GM12878 (cell line): ENCODE measurements around the gene PRAMEF26.
"Not testable (repeated sequence)": the region's sequence is repeated elsewhere in the genome, so short reads cannot be mapped to it uniquely, and the experiment has no call there.

Experiments
- JUNB ChIP-seq: IDR thresholded peaks from 2 replicates; pipeline ENCODE4 v1.6.1; 2016; ENCODE audit warnings: antibody characterized with exemption, mild to moderate bottlenecking
- RAD21 ChIP-seq: IDR thresholded peaks from 2 replicates; pipeline ENCODE4 v1.6.1; 2011; ENCODE audit warnings: mild to moderate bottlenecking, low read depth, low read length, moderate library complexity; ENCODE audit not compliant: insufficient read depth
- TF ChIP-seq, protein P1 (sequence below), 3 experiments: IDR thresholded peaks in 2 of 3; conservative IDR thresholded peaks in 1 of 3; 2 replicates each; pipeline ENCODE4 v1.5.1; 2011; ENCODE audit warnings: low read depth in 3 of 3, low read length in 3 of 3, mild to moderate bottlenecking in 3 of 3, control low read depth in 2 of 3, moderate library complexity in 2 of 3, inconsistent platforms in 1 of 3, mixed read lengths in 1 of 3; ENCODE audit not compliant: control insufficient read depth in 2 of 3, insufficient read depth in 1 of 3; ENCODE audit errors: extremely low read depth in 1 of 3

GRCh38 chr1:13201309-13201708, 45.5 kb upstream of the PRAMEF26 start, which contains the start of gene PRAMEF13:
- TF ChIP-seq, protein P1, sequence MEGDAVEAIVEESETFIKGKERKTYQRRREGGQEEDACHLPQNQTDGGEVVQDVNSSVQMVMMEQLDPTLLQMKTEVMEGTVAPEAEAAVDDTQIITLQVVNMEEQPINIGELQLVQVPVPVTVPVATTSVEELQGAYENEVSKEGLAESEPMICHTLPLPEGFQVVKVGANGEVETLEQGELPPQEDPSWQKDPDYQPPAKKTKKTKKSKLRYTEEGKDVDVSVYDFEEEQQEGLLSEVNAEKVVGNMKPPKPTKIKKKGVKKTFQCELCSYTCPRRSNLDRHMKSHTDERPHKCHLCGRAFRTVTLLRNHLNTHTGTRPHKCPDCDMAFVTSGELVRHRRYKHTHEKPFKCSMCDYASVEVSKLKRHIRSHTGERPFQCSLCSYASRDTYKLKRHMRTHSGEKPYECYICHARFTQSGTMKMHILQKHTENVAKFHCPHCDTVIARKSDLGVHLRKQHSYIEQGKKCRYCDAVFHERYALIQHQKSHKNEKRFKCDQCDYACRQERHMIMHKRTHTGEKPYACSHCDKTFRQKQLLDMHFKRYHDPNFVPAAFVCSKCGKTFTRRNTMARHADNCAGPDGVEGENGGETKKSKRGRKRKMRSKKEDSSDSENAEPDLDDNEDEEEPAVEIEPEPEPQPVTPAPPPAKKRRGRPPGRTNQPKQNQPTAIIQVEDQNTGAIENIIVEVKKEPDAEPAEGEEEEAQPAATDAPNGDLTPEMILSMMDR (IDR thresholded peaks at IDR 0.05 in 2 of 3, conservative IDR thresholded peaks at IDR 0.05 in 1 of 3; ENCODE audit: control insufficient read depth in 2 of 3, extremely low read depth in 1 of 3, insufficient read depth in 1 of 3, low read depth in 3 of 3, low read length in 3 of 3): not testable (repeated sequence)
- TF ChIP-seq RAD21, JUNB: not testable (repeated sequence)
